Body of pancreas (tissue), 4 donors: ENCODE measurements around the gene GIPC2. TPM values are rescaled to one million over a fixed set of nuclear protein-coding genes. Genes with fewer than 3 reads are reported as not detected.

Experiments
- ATAC-seq: fragments of 150-250 bp; one replicate; pipeline ENCODE4 v1.9.1; 2016
- DNase-seq, 4 donors: peaks; one replicate each; pipeline ENCODE4 v3.0.0-alpha.2; 2019
- H3K27ac ChIP-seq, 4 donors: fragments of 200-600 bp; sonication (generic); 1 replicate in 3 of 4; 2 replicates in 1 of 4; pipeline versions ENCODE4 v1.5.1 to v1.6.1; 2016 to 2019; ENCODE audit warnings: mild to moderate bottlenecking in 1 of 4, mixed read lengths in 1 of 4, moderate library complexity in 1 of 4
- H3K27me3 ChIP-seq, 2 donors: fragments of 200-600 bp; sonication (generic); one replicate each; pipeline ENCODE4 v1.6.0; 2016; ENCODE audit warnings: mild to moderate bottlenecking in 1 of 2
- H3K36me3 ChIP-seq, 2 donors: fragments of 200-600 bp; sonication (generic); replicated peaks in 1 of 2; 2 replicates each; pipeline ENCODE4 v1.5.1; 2016; ENCODE audit warnings: low read depth in 2 of 2; ENCODE audit not compliant: insufficient read depth in 1 of 2
- H3K4me1 ChIP-seq: fragments of 200-600 bp; sonication (generic); one replicate; pipeline ENCODE4 v1.6.0; 2016
- H3K4me3 ChIP-seq, 2 donors: fragments of 200-600 bp; sonication (generic); 1 replicate in 1 of 2; 2 replicates in 1 of 2; pipeline ENCODE4 v1.5.1; 2016 to 2019
- H3K9me3 ChIP-seq, 3 donors: fragments of 200-600 bp; sonication (generic); 1 replicate in 2 of 3; 2 replicates in 1 of 3; pipeline ENCODE4 v1.5.1; 2016
- POLR2A ChIP-seq, 3 donors: fragments of 450-650 bp; IDR thresholded peaks; one replicate each; pipeline ENCODE4 v1.6.1; 2016; ENCODE audit warnings: antibody characterized with exemption in 3 of 3, mild to moderate bottlenecking in 2 of 3
- WGBS, 2 donors: methylation state at CpG; one replicate each; pipeline ENCODE4 v1.1.5; 2017; 5-methylcytosine and 5-hydroxymethylcytosine counted together
- intact Hi-C: fragments of 100-400 bp; cut with DNase I; formaldehyde crosslinking; loops from one replicate; pipeline ENCODE4 v1.15.1; 2023
- total RNA-seq, 2 donors: library from RNA; depleted of rRNA; stranded (reverse); fragments of >200 nt; gene quantifications; one replicate each; pipeline ENCODE4 v1.1.0, GENCODE V29; 2016
- TF ChIP-seq, protein P1 (sequence below), 7 experiments: fragments of 450-650 bp in 4 of 7; fragments of 200-600 bp in 3 of 7; sonication (generic) in 3 of 7; IDR thresholded peaks; one replicate each; pipeline ENCODE4 v1.5.1; 2016 to 2019; ENCODE audit warnings: antibody characterized with exemption in 7 of 7

GIPC2 gene
- total RNA-seq, 2 donors from 2014 or later: 19.2 to 20.1 TPM

- intact Hi-C loops: no loop called here
- peak overlapping the region; percentile 84 to 93 (median 88) for H3K27ac ChIP-seq
Measured at GRCh38 chr1:78003882-78004718, 41.7 kb upstream of the GIPC2 start.

DNA sequence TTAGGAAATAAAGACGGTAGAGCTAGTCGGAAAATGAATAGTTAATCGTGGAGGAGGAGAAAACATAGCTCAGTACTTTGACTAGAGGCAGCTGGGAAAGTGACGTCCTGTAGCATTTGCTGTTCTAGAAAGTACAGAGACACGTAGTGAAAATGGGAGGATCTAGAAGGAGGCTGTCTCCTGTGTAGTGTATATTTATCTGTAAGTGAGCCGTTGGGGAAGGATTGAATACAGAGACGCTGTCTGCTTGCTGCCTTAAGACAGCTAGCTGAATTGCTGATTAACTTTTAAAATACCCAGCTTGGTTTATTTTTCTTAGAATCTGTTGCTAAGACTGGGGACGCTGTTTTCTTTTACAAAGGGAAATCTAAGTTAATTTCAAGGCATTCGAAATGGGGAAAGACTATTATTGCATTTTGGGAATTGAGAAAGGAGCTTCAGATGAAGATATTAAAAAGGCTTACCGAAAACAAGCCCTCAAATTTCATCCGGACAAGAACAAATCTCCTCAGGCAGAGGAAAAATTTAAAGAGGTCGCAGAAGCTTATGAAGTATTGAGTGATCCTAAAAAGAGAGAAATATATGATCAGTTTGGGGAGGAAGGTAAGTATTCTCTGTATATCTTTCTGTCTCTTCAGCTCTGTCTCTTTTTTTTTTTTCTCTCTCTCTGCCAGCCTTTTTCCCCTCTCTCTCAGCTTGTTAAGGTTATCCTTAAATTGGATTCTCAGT lies 40.9 kb upstream of the GIPC2 start, which contains the start of gene DNAJB4:
DNAJB4 (plus strand) TSS at position 221 of the 729 bp plus-strand sequence; CDS start at position 393, 172 bp downstream.
- intact Hi-C loops: no loop called here
- no peaks in the 10 kb centered on the region for H3K27me3 ChIP-seq
- H3K36me3 ChIP-seq: no peaks in the 10 kb centered on the region
- WGBS, 2 donors: 0 to 1% methylated on average over 12 of the region's 12 CpGs
- no peaks in the 10 kb centered on the region for H3K9me3 ChIP-seq
- peak within 1 kb of the TSS; percentile 9 to 48 for H3K4me3 ChIP-seq
- H3K4me1 ChIP-seq: peaks cover 34% of the 10 kb centered on the region
- peak; percentile 90 to 99 (median 99) for TF ChIP-seq POLR2A (IDR thresholded peaks at IDR 0.05)
- TF ChIP-seq, protein P1, sequence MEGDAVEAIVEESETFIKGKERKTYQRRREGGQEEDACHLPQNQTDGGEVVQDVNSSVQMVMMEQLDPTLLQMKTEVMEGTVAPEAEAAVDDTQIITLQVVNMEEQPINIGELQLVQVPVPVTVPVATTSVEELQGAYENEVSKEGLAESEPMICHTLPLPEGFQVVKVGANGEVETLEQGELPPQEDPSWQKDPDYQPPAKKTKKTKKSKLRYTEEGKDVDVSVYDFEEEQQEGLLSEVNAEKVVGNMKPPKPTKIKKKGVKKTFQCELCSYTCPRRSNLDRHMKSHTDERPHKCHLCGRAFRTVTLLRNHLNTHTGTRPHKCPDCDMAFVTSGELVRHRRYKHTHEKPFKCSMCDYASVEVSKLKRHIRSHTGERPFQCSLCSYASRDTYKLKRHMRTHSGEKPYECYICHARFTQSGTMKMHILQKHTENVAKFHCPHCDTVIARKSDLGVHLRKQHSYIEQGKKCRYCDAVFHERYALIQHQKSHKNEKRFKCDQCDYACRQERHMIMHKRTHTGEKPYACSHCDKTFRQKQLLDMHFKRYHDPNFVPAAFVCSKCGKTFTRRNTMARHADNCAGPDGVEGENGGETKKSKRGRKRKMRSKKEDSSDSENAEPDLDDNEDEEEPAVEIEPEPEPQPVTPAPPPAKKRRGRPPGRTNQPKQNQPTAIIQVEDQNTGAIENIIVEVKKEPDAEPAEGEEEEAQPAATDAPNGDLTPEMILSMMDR (IDR thresholded peaks at IDR 0.05): peak in 1 of 7 experiments; percentile 31
- DNase-seq (peak; percentile 78 to 94 (median 85)), ATAC-seq (peak; percentile 98)
- H3K27ac ChIP-seq: peak within 1 kb of the TSS; percentile 84 to 93 (median 88)

More at GRCh38 chr1:78003882-78004718, 41.7 kb upstream of the GIPC2 start:
- Histone ChIP-seq H3K9me3 (no peaks in the 10 kb centered on the region), H3K4me1 (peaks cover 33% of the 10 kb centered on the region), H3K4me3 (no peak overlapping the region), H3K36me3 (no peaks in the 10 kb centered on the region), H3K27me3 (no peaks in the 10 kb centered on the region)
- DNase-seq: peak; percentile 35 to 56 (median 40)
- 3 to 4% methylated on average over 8 of the region's 8 CpGs for WGBS, 2 donors
- peak in 1 of 3 donors; percentile 89 for TF ChIP-seq POLR2A (IDR thresholded peaks at IDR 0.05)
- TF ChIP-seq, protein P1 (IDR thresholded peaks at IDR 0.05): peak in 1 of 7 experiments; percentile 11
- ATAC-seq: peak; percentile 33

DNA sequence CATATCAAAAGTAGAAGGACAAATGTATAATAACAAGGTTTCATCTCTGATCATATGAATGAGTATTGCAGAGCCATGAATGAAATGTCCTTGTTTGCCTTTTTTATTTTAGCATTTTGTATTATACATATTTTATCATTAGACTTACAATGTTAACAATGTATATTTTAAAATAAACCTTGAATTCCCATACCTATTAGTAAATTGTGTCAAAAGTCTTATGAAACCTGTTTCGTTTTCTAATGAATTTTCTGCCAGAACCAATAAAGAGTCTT lies 40.4 kb upstream of the GIPC2 start:
- Histone ChIP-seq H3K36me3 (no peaks in the 10 kb centered on the region), H3K4me3 (peak overlapping the region; percentile 9 to 48), H3K27me3 (no peaks in the 10 kb centered on the region), H3K27ac (peak overlapping the region; percentile 84 to 93 (median 88)), H3K9me3 (no peaks in the 10 kb centered on the region), H3K4me1 (peaks cover 34% of the 10 kb centered on the region)
- intact Hi-C loops: no loop called here
- ATAC-seq (no peak), DNase-seq (no peak)
- WGBS, 2 donors: 2% methylated on average over 1 of the region's 1 CpG
- no peak for TF ChIP-seq POLR2A (IDR thresholded peaks at IDR 0.05)
- TF ChIP-seq, protein P1 (IDR thresholded peaks at IDR 0.05): no peak

DNA sequence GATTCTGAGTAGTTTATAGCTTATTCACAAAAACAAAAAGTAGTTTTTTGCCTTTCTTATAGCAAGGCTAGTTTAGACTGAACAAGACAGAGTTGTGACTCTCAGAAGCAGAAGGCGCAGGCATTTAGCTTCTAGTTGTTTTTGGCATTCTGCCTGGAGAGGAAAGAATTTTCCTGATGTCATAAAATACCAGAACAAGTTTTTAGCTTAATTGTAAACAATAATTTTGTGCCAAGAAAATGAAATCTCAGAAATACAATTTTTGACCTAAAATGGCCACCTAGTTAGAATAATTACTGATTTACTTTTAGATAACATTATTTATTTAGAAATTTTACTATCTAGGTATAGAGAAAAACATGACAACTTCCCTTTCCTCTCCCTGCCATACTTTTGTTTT lies 40.0 kb upstream of the GIPC2 start:
- TF ChIP-seq POLR2A (IDR thresholded peaks at IDR 0.05): peak in 2 of 3 donors; percentile 85 to 91
- TF ChIP-seq, protein P1 (IDR thresholded peaks at IDR 0.05): no peak
- intact Hi-C loops: no loop called here
- DNase-seq (peak; percentile 40 to 70 (median 48)), ATAC-seq (peak; percentile 61)
- Histone ChIP-seq H3K27me3 (no peaks in the 10 kb centered on the region), H3K4me3 (peak overlapping the region in 1 of 2 donors; percentile 48), H3K36me3 (no peaks in the 10 kb centered on the region), H3K4me1 (peaks cover 34% of the 10 kb centered on the region), H3K27ac (peak overlapping the region; percentile 84 to 93 (median 88)), H3K9me3 (no peaks in the 10 kb centered on the region)
- 0 to 2% methylated on average over 1 of the region's 1 CpG for WGBS, 2 donors
